A673 (cell line): ENCODE data around the gene MYO7B.

Experiments
- CTCF ChIP-seq: fragments of 300-800, 200-600 bp; sonication (generic); conservative IDR thresholded peaks from 2 replicates; pipeline ENCODE4 v1.5.1; 2017; ENCODE audit warnings: low read depth, mild to moderate bottlenecking, antibody characterized with exemption, low read length, moderate library complexity, mixed read lengths
- EZH2 ChIP-seq: fragments of 200-600 bp; sonication (generic); IDR thresholded peaks from 2 replicates; pipeline ENCODE4 v1.6.1; 2017; ENCODE audit warnings: borderline replicate concordance, low read depth, mild to moderate bottlenecking, mixed read lengths, antibody characterized with exemption, low read length; ENCODE audit not compliant: poor library complexity, severe bottlenecking

GRCh38 chr2:127579231-127579630, 43.7 kb downstream of the MYO7B start:
- TF ChIP-seq CTCF (no peak), EZH2 (no peak)
